Uterus (tissue), 4 donors: ENCODE data around the gene ATP8B2. TPM values are rescaled to one million over a fixed set of nuclear protein-coding genes. Genes with fewer than 3 reads are reported as not detected.
A peak's percentile ranks its signal among the peaks of the same experiment; 100 is the strongest.
"Not testable (repeated sequence)": the region's sequence is repeated elsewhere in the genome, so short reads cannot be mapped to it uniquely, and the experiment has no call there.

Experiments
- DNase-seq, 2 donors: peaks; one replicate each; pipeline ENCODE4 v3.0.0-alpha.2; 2019 to 2020
- H3K27ac ChIP-seq, 2 donors: fragments of 200-600 bp; sonication (generic); 1 replicate in 1 of 2; 2 replicates in 1 of 2; pipeline ENCODE4 v1.5.1; 2016 to 2018
- H3K27me3 ChIP-seq, 2 donors: fragments of 200-600 bp; sonication (generic); one replicate each; pipeline ENCODE4 v1.5.1; 2018 to 2019; ENCODE audit warnings: control low read depth in 1 of 2
- H3K36me3 ChIP-seq, 2 donors: fragments of 200-600 bp; sonication (generic); one replicate each; pipeline ENCODE4 v1.5.1; 2019; ENCODE audit warnings: control low read depth in 1 of 2
- H3K4me1 ChIP-seq, 2 donors: fragments of 200-600 bp; sonication (generic); one replicate each; pipeline ENCODE4 v1.5.1; 2018 to 2019; ENCODE audit warnings: control low read depth in 1 of 2
- H3K4me3 ChIP-seq, 2 donors: fragments of 200-600 bp; sonication (generic); 1 replicate in 1 of 2; 2 replicates in 1 of 2; pipeline ENCODE4 v1.5.1; 2018 to 2019; ENCODE audit warnings: mild to moderate bottlenecking in 1 of 2
- H3K9me3 ChIP-seq, 2 donors: fragments of 200-600 bp; sonication (generic); one replicate each; pipeline ENCODE4 v1.5.1; 2019; ENCODE audit warnings: control low read depth in 1 of 2
- CTCF ChIP-seq, 4 experiments: fragments of 200-600 bp in 2 of 4; fragments of 450-650 bp in 2 of 4; sonication (generic) in 2 of 4; IDR thresholded peaks; one replicate each; pipeline ENCODE4 v1.5.1; 2016 to 2019; ENCODE audit warnings: antibody characterized with exemption in 4 of 4, mild to moderate bottlenecking in 2 of 4, moderate library complexity in 1 of 4
- POLR2A ChIP-seq, 2 donors: fragments of 450-650 bp; IDR thresholded peaks; one replicate each; pipeline ENCODE4 v1.6.1; 2016; ENCODE audit warnings: antibody characterized with exemption in 2 of 2, mild to moderate bottlenecking in 1 of 2, moderate library complexity in 1 of 2
- intact Hi-C: fragments of 100-400 bp; cut with DNase I; formaldehyde crosslinking; loops from one replicate; pipeline ENCODE4 v1.15.1; 2023; ENCODE audit warnings: low total_unique reads
- total RNA-seq, 4 donors: library from RNA; depleted of rRNA in 3 of 4; stranded (reverse); fragments of >200 nt in 3 of 4; gene quantifications; one replicate each; pipeline versions ENCODE4 v1.1.0 to v1.2.4, GENCODE V29; 2014 to 2023
- donor health status: DM: yes; HTN: yes; CAD: no.

Gene ATP8B2
- total RNA-seq, 4 donors from 2014 or later, result 75.9 to 150 (median 102) TPM

- Histone ChIP-seq H3K36me3 (no peaks in the 10 kb centered on the region), H3K9me3 (no peaks in the 10 kb centered on the region), H3K4me3 (peak overlapping the region; percentile 27 to 32), H3K27ac (peak overlapping the region; percentile 60 to 65), H3K4me1 (peaks cover 0 to 5% of the 10 kb centered on the region in 2 donors), H3K27me3 (no peaks in the 10 kb centered on the region)
- DNase-seq, result peak; percentile 38 to 42
- intact Hi-C loops, result no loop called here
- TF ChIP-seq CTCF (IDR thresholded peaks at IDR 0.05) (no peak), POLR2A (IDR thresholded peaks at IDR 0.05) (no peak)
These were observed 27.5 kb downstream of the ATP8B2 start for GRCh38 chr1:154352581-154353459.

GRCh38 chr1:154353460-154353904 lies 28.2 kb downstream of the ATP8B2 start:
- peak overlapping the region; percentile 60 to 65 for H3K27ac ChIP-seq
- H3K9me3 ChIP-seq, result no peaks in the 10 kb centered on the region
- intact Hi-C loops, result no loop called here
- TF ChIP-seq POLR2A (IDR thresholded peaks at IDR 0.05) (no peak), CTCF (IDR thresholded peaks at IDR 0.05) (peak in 3 of 4 experiments; percentile 18 to 35 (median 25))
- H3K4me3 ChIP-seq, result peak overlapping the region; percentile 27 to 32
- peak in 1 of 2 donors; percentile 41 for DNase-seq
- peaks cover 0 to 5% of the 10 kb centered on the region in 2 donors for H3K4me1 ChIP-seq
- H3K27me3 ChIP-seq, result no peaks in the 10 kb centered on the region
- no peaks in the 10 kb centered on the region for H3K36me3 ChIP-seq

- H3K27ac ChIP-seq, result no peak overlapping the region
These were observed 28.6 kb downstream of the ATP8B2 start for GRCh38 chr1:154353966-154354365.

GRCh38 chr1:154358519-154358918 lies 33.2 kb downstream of the ATP8B2 start:
- Histone ChIP-seq H3K27ac (no peak overlapping the region), H3K27me3 (no peaks in the 10 kb centered on the region), H3K9me3 (no peaks in the 10 kb centered on the region), H3K4me3 (no peak overlapping the region), H3K36me3 (no peaks in the 10 kb centered on the region), H3K4me1 (no peaks in the 10 kb centered on the region)
- no peak for DNase-seq
- intact Hi-C loops, result no loop called here
- no peak for TF ChIP-seq POLR2A (IDR thresholded peaks at IDR 0.05)
- TF ChIP-seq CTCF (IDR thresholded peaks at IDR 0.05), result no peak

More at GRCh38 chr1:154353966-154354365, 28.6 kb downstream of the ATP8B2 start:
- intact Hi-C loops, result no loop called here
- no peaks in the 10 kb centered on the region for H3K27me3 ChIP-seq
- H3K4me3 ChIP-seq, result no peak overlapping the region
- TF ChIP-seq POLR2A (IDR thresholded peaks at IDR 0.05) (no peak), CTCF (IDR thresholded peaks at IDR 0.05) (no peak)
- H3K9me3 ChIP-seq, result no peaks in the 10 kb centered on the region
- H3K4me1 ChIP-seq, result peaks cover 0 to 5% of the 10 kb centered on the region in 2 donors
- H3K36me3 ChIP-seq, result no peaks in the 10 kb centered on the region
- DNase-seq, result no peak

GRCh38 chr1:154360288-154360687 lies 35.0 kb downstream of the ATP8B2 start:
- H3K9me3 ChIP-seq, result no peaks in the 10 kb centered on the region
- TF ChIP-seq POLR2A (IDR thresholded peaks at IDR 0.05) (no peak), CTCF (IDR thresholded peaks at IDR 0.05) (no peak)
- no peak overlapping the region for H3K27ac ChIP-seq
- intact Hi-C loops, result no loop called here
- no peaks in the 10 kb centered on the region for H3K27me3 ChIP-seq
- DNase-seq, result no peak
- no peak overlapping the region for H3K4me3 ChIP-seq
- H3K4me1 ChIP-seq, result no peaks in the 10 kb centered on the region
- H3K36me3 ChIP-seq, result no peaks in the 10 kb centered on the region

- H3K4me3 ChIP-seq, H3K27ac ChIP-seq, H3K27me3 ChIP-seq, H3K9me3 ChIP-seq, intact Hi-C loops, DNase-seq, H3K36me3 ChIP-seq, H3K4me1 ChIP-seq: not testable (repeated sequence)
These were observed 35.6 kb downstream of the ATP8B2 start for GRCh38 chr1:154360881-154361280.
